ENCODE measurements around the gene TSC22D3.

Gene TSC22D3

GRCh38 chrX:107682256-107682655, 93.3 kb downstream of the TSC22D3 start:
- TF ChIP-seq SIN3A (IDR thresholded peaks at IDR 0.05; ENCODE audit: borderline replicate concordance, insufficient read depth, low read length): no peak
- no peak for TF ChIP-seq POLR2AphosphoS5 (IDR thresholded peaks at IDR 0.05; ENCODE audit: low read depth, low read length)
- no peak for TF ChIP-seq FOXP2 (optimal IDR thresholded peaks at IDR 0.05; ENCODE audit: borderline replicate concordance, extremely low read depth, extremely low read length, insufficient read depth)
- no peak for TF ChIP-seq TAF1 (IDR thresholded peaks at IDR 0.05; ENCODE audit: borderline replicate concordance, insufficient read depth, low read length)
- TF ChIP-seq, protein P1, sequence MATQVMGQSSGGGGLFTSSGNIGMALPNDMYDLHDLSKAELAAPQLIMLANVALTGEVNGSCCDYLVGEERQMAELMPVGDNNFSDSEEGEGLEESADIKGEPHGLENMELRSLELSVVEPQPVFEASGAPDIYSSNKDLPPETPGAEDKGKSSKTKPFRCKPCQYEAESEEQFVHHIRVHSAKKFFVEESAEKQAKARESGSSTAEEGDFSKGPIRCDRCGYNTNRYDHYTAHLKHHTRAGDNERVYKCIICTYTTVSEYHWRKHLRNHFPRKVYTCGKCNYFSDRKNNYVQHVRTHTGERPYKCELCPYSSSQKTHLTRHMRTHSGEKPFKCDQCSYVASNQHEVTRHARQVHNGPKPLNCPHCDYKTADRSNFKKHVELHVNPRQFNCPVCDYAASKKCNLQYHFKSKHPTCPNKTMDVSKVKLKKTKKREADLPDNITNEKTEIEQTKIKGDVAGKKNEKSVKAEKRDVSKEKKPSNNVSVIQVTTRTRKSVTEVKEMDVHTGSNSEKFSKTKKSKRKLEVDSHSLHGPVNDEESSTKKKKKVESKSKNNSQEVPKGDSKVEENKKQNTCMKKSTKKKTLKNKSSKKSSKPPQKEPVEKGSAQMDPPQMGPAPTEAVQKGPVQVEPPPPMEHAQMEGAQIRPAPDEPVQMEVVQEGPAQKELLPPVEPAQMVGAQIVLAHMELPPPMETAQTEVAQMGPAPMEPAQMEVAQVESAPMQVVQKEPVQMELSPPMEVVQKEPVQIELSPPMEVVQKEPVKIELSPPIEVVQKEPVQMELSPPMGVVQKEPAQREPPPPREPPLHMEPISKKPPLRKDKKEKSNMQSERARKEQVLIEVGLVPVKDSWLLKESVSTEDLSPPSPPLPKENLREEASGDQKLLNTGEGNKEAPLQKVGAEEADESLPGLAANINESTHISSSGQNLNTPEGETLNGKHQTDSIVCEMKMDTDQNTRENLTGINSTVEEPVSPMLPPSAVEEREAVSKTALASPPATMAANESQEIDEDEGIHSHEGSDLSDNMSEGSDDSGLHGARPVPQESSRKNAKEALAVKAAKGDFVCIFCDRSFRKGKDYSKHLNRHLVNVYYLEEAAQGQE (IDR thresholded peaks at IDR 0.05; ENCODE audit: insufficient read depth in 1 of 2, low read depth in 2 of 2, low read length in 2 of 2): no peak

DNA sequence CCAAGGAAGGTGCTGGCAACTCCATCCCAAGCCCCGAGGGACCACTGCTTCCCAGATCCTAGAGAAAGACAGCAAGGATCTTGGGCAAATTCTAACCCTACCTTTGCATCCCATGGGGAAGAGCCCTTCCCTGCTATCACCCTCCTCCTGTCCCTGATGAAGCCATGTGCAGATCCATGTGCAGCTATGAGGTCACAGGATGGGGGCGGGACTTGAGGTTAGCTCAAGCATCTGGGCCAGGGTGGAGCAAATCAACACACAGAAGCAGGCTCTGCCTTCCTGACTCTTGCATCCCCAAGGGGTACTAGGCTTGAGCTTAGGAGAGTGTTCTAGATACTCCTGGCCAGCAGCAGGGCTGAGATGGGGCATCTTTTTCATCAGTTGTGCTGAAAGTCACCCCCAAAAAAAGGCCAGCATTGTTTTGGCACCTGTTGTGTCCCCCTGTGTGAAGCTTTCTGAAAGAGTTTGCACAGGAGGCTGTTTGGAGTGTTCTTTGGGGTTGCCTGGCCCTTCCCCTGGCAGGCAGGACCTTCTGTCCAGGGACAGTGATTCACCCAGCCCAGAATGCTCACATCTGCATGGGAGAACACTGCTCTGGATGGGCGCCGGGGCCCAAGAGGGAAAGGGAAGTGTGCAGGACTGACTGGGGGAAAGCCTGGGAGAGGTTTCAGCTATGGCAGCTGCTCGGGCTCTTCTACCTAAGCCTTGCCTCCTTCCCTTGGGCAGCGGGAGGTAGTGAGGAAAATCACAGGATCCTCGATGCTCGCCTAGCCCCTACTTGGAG, 96.4 kb downstream of the TSC22D3 start:
- TF ChIP-seq SIN3A (IDR thresholded peaks at IDR 0.05; ENCODE audit: borderline replicate concordance, insufficient read depth, low read length): no peak
- TF ChIP-seq, protein P1 (IDR thresholded peaks at IDR 0.05; ENCODE audit: insufficient read depth in 1 of 2, low read depth in 2 of 2, low read length in 2 of 2): no peak
- no peak for TF ChIP-seq POLR2AphosphoS5 (IDR thresholded peaks at IDR 0.05; ENCODE audit: low read depth, low read length)

DNA sequence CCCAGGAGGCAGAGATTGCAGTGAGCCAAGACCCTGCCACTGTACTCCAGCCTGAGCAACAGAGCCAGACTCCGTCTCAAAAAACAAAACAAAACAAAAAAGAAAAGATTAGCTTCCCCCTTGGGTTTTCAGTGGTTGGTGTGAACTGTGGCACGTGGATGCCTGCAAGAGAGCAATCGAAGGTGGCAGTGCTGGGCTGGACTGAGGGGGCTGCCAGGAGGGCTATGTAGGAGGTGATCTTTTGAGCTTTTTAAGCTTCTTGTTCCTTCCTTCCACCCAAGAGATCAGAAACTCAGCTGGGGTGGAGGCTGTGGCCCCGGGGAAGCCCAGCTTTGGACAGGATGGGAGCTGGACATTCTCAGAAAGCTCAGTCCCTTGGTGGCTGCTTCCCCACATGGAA, 97.7 kb downstream of the TSC22D3 start:
- TF ChIP-seq POLR2AphosphoS5 (IDR thresholded peaks at IDR 0.05; ENCODE audit: low read depth, low read length): no peak
- no peak for TF ChIP-seq SIN3A (IDR thresholded peaks at IDR 0.05; ENCODE audit: borderline replicate concordance, insufficient read depth, low read length)
- no peak for TF ChIP-seq TAF1 (IDR thresholded peaks at IDR 0.05; ENCODE audit: borderline replicate concordance, insufficient read depth, low read length)
- TF ChIP-seq FOXP2 (optimal IDR thresholded peaks at IDR 0.05; ENCODE audit: borderline replicate concordance, extremely low read depth, extremely low read length, insufficient read depth): no peak

GRCh38 chrX:107677501-107677901, 98.1 kb downstream of the TSC22D3 start:
- TF ChIP-seq FOXP2 (optimal IDR thresholded peaks at IDR 0.05; ENCODE audit: borderline replicate concordance, extremely low read depth, extremely low read length, insufficient read depth): no peak
- no peak for TF ChIP-seq SIN3A (IDR thresholded peaks at IDR 0.05; ENCODE audit: borderline replicate concordance, insufficient read depth, low read length)
- TF ChIP-seq POLR2AphosphoS5 (IDR thresholded peaks at IDR 0.05; ENCODE audit: low read depth, low read length): no peak
- TF ChIP-seq, protein P1 (IDR thresholded peaks at IDR 0.05; ENCODE audit: insufficient read depth in 1 of 2, low read depth in 2 of 2, low read length in 2 of 2): no peak
- TF ChIP-seq TAF1 (IDR thresholded peaks at IDR 0.05; ENCODE audit: borderline replicate concordance, insufficient read depth, low read length): no peak

DNA sequence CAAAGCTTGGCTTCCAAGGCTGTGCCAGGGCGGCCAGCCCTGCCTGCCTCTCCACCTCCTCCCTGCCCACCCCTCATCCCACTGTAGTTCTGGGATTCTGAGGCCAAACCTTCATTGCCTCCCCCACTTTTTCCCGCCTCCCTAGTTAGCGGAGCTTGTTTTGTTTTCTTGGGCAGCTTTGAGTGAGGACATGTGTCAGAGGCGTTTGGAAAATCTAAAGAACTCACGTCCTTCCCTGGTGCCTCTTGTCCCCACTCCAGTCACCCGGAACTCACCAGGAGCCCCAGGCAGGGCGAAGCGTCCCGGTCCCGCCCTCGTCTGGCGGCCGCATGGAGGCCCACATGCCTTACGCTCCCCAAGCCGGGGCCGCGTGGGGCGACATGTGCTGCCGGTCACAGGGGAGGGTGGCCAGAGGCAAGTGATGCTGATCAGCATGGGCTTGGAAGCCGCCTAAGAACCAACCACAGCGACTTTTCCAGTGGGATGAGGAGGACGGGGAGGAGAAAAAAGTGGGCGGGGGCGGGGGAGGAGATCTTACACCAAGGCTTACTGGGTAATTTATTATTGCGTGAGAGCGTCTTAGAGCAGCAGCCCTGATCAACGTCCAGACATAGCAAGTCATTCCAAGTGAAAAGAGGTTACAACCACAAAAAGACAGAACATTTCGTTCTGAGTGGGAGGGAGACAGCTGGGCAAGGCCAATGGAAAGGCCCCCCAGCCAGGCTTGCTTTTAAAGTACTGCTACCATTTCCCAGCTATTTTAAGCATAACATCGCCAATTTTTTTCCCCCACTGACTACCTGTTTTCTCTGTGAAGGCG, 98.8 kb downstream of the TSC22D3 start:
- TF ChIP-seq, protein P1 (IDR thresholded peaks at IDR 0.05; ENCODE audit: insufficient read depth in 1 of 2, low read depth in 2 of 2, low read length in 2 of 2): no peak
- TF ChIP-seq POLR2AphosphoS5 (IDR thresholded peaks at IDR 0.05; ENCODE audit: low read depth, low read length): peak; percentile 48
- no peak for TF ChIP-seq TAF1 (IDR thresholded peaks at IDR 0.05; ENCODE audit: borderline replicate concordance, insufficient read depth, low read length)

All from PFSK-1 (cell line).